ENCODE data around the gene WDR27.
"Not testable (repeated sequence)": the region's sequence is repeated elsewhere in the genome, so short reads cannot be mapped to it uniquely, and the experiment has no call there.

WDR27 gene

DNA sequence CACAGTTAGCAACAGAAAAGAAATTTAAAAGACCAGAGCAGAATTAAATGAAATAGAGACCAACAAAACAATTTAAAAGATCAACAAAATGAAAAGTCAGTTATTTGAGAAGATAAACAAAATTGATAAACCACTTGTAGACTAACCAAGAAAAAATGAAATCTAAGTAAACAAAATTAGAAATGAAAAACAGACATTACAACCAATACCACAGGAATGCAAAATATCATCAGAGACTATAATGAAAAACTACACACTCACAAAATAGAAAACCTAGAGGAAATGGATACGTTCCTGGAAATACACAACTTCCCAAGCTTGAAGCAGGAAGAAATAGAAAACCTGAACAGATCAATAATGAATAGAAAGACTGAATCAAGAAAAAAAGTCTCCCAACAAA, 97.8 kb downstream of the WDR27 start:
- H3K4me2 ChIP-seq (ENCODE audit: low read length) = no peak overlapping the region

DNA sequence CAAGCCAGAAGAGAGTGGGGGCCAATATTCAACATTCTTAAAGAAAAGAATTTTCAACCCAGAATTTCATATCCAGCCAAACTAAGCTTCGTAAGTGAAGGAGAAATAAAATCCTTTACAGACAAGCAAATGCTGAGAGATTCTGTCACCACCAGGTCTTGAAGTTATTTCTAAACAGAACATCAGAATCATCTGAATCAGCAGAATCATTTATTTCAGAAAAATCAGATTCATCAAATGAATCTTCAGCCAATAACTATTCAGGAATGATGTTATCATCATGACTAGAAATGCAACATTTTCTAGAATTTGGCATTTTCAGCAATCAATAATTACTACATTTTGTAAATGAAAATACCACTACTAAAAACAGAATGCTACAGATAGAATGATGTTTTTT, 100.7 kb downstream of the WDR27 start:
- not testable (repeated sequence) for H3K27ac ChIP-seq (ENCODE audit: low read depth, low read length, poor library complexity, severe bottlenecking); H3F3A ChIP-seq (ENCODE audit: insufficient read depth, low read length); H4K20me1 ChIP-seq (ENCODE audit: insufficient read depth, low read length); H3K4me3 ChIP-seq (ENCODE audit: low read depth, low read length, poor library complexity, severe bottlenecking); H3K9me2 ChIP-seq (ENCODE audit: low read depth, low read length); H3K9me3 ChIP-seq (ENCODE audit: low read length); H2AFZ ChIP-seq (ENCODE audit: low read length); H3K4me2 ChIP-seq (ENCODE audit: low read length); H3K79me2 ChIP-seq (ENCODE audit: insufficient read depth, low read length); H3K4me1 ChIP-seq (ENCODE audit: insufficient read depth, low read length, severe bottlenecking); H3K9ac ChIP-seq (ENCODE audit: low read length); H3K27me3 ChIP-seq (ENCODE audit: insufficient read depth, low read length)
- H3K36me3 ChIP-seq (ENCODE audit: insufficient read depth, low read length) = peaks cover 20% of the 10 kb centered on the region

More for the DNA sequence above, 97.8 kb downstream of the WDR27 start:
- Histone ChIP-seq H3K79me2 (ENCODE audit: insufficient read depth, low read length) (no peaks in the 10 kb centered on the region), H2AFZ (ENCODE audit: low read length) (no peak overlapping the region), H3K36me3 (ENCODE audit: insufficient read depth, low read length) (peaks cover 12% of the 10 kb centered on the region), H3K4me3 (ENCODE audit: low read depth, low read length, poor library complexity, severe bottlenecking) (no peak overlapping the region), H3K4me1 (ENCODE audit: insufficient read depth, low read length, severe bottlenecking) (no peaks in the 10 kb centered on the region), H3K9ac (ENCODE audit: low read length) (no peak overlapping the region), H3K9me2 (ENCODE audit: low read depth, low read length) (no peaks in the 10 kb centered on the region), H3K9me3 (ENCODE audit: low read length) (peaks cover 9% of the 10 kb centered on the region), H3F3A (ENCODE audit: insufficient read depth, low read length) (no peaks in the 10 kb centered on the region), H3K27me3 (ENCODE audit: insufficient read depth, low read length) (no peaks in the 10 kb centered on the region), H3K27ac (ENCODE audit: low read depth, low read length, poor library complexity, severe bottlenecking) (no peak overlapping the region), H4K20me1 (ENCODE audit: insufficient read depth, low read length) (no peaks in the 10 kb centered on the region)
- TF ChIP-seq EZH2 (IDR thresholded peaks at IDR 0.05; ENCODE audit: borderline replicate concordance, low read length) = no peak

DNA sequence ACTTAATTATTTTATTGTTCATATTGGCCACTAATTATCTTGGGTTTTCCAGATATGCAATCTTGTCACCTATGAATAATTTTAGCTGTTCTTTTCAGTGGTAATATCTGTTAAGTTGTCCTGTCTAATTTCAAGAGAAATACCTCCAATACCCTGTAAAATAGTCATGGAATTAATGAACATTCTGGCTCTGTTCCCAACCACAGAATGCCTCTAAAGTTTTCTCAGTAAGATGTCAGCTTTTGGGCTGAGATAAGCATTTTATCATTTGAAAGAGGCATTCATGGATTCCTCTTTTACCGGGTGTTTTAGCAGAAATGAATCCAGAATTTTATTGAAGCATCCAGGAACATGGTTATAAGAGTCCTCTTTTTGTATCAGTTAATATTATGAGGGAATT, 109.3 kb downstream of the WDR27 start:
- Histone ChIP-seq H3K9me3 (ENCODE audit: low read length) (no peaks in the 10 kb centered on the region), H3K36me3 (ENCODE audit: insufficient read depth, low read length) (no peaks in the 10 kb centered on the region), H3K79me2 (ENCODE audit: insufficient read depth, low read length) (no peaks in the 10 kb centered on the region), H2AFZ (ENCODE audit: low read length) (no peak overlapping the region), H3F3A (ENCODE audit: insufficient read depth, low read length) (no peaks in the 10 kb centered on the region), H3K9ac (ENCODE audit: low read length) (no peak overlapping the region), H3K9me2 (ENCODE audit: low read depth, low read length) (no peaks in the 10 kb centered on the region), H3K4me3 (ENCODE audit: low read depth, low read length, poor library complexity, severe bottlenecking) (no peak overlapping the region), H4K20me1 (ENCODE audit: insufficient read depth, low read length) (no peaks in the 10 kb centered on the region), H3K27me3 (ENCODE audit: insufficient read depth, low read length) (no peaks in the 10 kb centered on the region), H3K4me1 (ENCODE audit: insufficient read depth, low read length, severe bottlenecking) (peaks cover 21% of the 10 kb centered on the region), H3K4me2 (ENCODE audit: low read length) (no peak overlapping the region), H3K27ac (ENCODE audit: low read depth, low read length, poor library complexity, severe bottlenecking) (no peak overlapping the region)
- TF ChIP-seq, protein P1, sequence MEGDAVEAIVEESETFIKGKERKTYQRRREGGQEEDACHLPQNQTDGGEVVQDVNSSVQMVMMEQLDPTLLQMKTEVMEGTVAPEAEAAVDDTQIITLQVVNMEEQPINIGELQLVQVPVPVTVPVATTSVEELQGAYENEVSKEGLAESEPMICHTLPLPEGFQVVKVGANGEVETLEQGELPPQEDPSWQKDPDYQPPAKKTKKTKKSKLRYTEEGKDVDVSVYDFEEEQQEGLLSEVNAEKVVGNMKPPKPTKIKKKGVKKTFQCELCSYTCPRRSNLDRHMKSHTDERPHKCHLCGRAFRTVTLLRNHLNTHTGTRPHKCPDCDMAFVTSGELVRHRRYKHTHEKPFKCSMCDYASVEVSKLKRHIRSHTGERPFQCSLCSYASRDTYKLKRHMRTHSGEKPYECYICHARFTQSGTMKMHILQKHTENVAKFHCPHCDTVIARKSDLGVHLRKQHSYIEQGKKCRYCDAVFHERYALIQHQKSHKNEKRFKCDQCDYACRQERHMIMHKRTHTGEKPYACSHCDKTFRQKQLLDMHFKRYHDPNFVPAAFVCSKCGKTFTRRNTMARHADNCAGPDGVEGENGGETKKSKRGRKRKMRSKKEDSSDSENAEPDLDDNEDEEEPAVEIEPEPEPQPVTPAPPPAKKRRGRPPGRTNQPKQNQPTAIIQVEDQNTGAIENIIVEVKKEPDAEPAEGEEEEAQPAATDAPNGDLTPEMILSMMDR (IDR thresholded peaks at IDR 0.05; ENCODE audit: low read length) = no peak
- no peak for TF ChIP-seq EZH2 (IDR thresholded peaks at IDR 0.05; ENCODE audit: borderline replicate concordance, low read length)

DNA sequence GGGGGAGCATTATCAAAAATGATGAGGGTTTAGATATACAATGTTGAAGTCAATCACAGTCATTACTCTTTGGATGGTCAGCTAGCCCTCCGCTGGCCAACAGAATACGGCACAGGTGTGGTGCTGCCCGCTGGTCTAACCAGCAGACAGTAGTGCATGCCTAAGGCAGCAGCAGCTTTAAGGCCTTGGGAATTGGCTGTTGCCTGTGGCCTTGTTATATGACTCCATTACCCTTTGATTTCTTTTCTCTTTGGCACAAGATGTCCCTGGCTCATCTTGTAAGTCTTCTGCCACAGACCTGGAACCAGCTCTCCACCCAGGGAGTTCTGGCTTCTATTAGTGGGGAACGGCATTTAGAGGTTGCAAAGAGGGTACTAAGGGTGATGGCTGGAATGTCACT, 110.2 kb downstream of the WDR27 start:
- no peaks in the 10 kb centered on the region for H3K27me3 ChIP-seq (ENCODE audit: insufficient read depth, low read length)
- peaks cover 21% of the 10 kb centered on the region for H3K4me1 ChIP-seq (ENCODE audit: insufficient read depth, low read length, severe bottlenecking)
- no peak for TF ChIP-seq EZH2 (IDR thresholded peaks at IDR 0.05; ENCODE audit: borderline replicate concordance, low read length)
- TF ChIP-seq, protein P1 (IDR thresholded peaks at IDR 0.05; ENCODE audit: low read length) = no peak
- no peak overlapping the region for H2AFZ ChIP-seq (ENCODE audit: low read length)
- H3K4me3 ChIP-seq (ENCODE audit: low read depth, low read length, poor library complexity, severe bottlenecking) = no peak overlapping the region
- no peak overlapping the region for H3K27ac ChIP-seq (ENCODE audit: low read depth, low read length, poor library complexity, severe bottlenecking)
- no peaks in the 10 kb centered on the region for H3F3A ChIP-seq (ENCODE audit: insufficient read depth, low read length)
- no peak overlapping the region for H3K4me2 ChIP-seq (ENCODE audit: low read length)
- no peaks in the 10 kb centered on the region for H4K20me1 ChIP-seq (ENCODE audit: insufficient read depth, low read length)
- H3K79me2 ChIP-seq (ENCODE audit: insufficient read depth, low read length) = no peaks in the 10 kb centered on the region
- H3K9ac ChIP-seq (ENCODE audit: low read length) = no peak overlapping the region
- H3K9me2 ChIP-seq (ENCODE audit: low read depth, low read length) = no peaks in the 10 kb centered on the region
- no peaks in the 10 kb centered on the region for H3K36me3 ChIP-seq (ENCODE audit: insufficient read depth, low read length)
- H3K9me3 ChIP-seq (ENCODE audit: low read length) = no peaks in the 10 kb centered on the region
